SK-N-SH (cell line): Measurements from ENCODE around the gene MB21D2.

Experiments used
- CHD2 ChIP-seq: fragments of 150-350 bp; IDR thresholded peaks from 2 replicates; pipeline ENCODE4 v1.6.1; 2018; ENCODE audit warnings: low read length; ENCODE audit not compliant: partially characterized antibody
- CTCF ChIP-seq: fragments of 200-600 bp; sonication (generic); IDR thresholded peaks from 2 replicates; pipeline ENCODE4 v1.6.1; 2017; ENCODE audit warnings: antibody characterized with exemption, mild to moderate bottlenecking, moderate library complexity
- EP300 ChIP-seq, 2 experiments: IDR thresholded peaks; 2 replicates each; pipeline versions ENCODE4 v1.4.0 to v1.6.1; 2012; ENCODE audit warnings: borderline replicate concordance in 1 of 2, low read depth in 1 of 2, low read length in 1 of 2
- FOXM1 ChIP-seq: IDR thresholded peaks from 2 replicates; pipeline ENCODE4 v1.4.0; 2012; ENCODE audit warnings: low read depth, mild to moderate bottlenecking
- GATA2 ChIP-seq: sonication (generic); formaldehyde crosslinking; IDR thresholded peaks from 2 replicates; pipeline ENCODE4 v1.5.0; 2020; ENCODE audit warnings: mild to moderate bottlenecking, missing genetic modification reagents
- NFIC ChIP-seq: IDR thresholded peaks from 2 replicates; pipeline ENCODE4 v1.4.0; 2012; ENCODE audit warnings: borderline replicate concordance
- POLR2AphosphoS5 ChIP-seq: IDR thresholded peaks from 2 replicates; pipeline ENCODE4 v1.6.1; 2012; ENCODE audit warnings: low read depth, low read length
- RXRA ChIP-seq: IDR thresholded peaks from 2 replicates; pipeline ENCODE4 v1.4.0; 2012; ENCODE audit warnings: low read depth, mild to moderate bottlenecking, borderline replicate concordance
- TAF1 ChIP-seq: IDR thresholded peaks from 2 replicates; pipeline ENCODE4 v1.6.1; 2012; ENCODE audit warnings: low read depth, mild to moderate bottlenecking, low read length, moderate library complexity, borderline replicate concordance
- USF2 ChIP-seq: fragments of 150-350 bp; IDR thresholded peaks from 2 replicates; pipeline ENCODE4 v1.6.1; 2017; ENCODE audit warnings: antibody characterized with exemption, low read length, low read depth, borderline replicate concordance
- YY1 ChIP-seq: IDR thresholded peaks from 2 replicates; pipeline ENCODE4 v1.4.0; 2012; ENCODE audit warnings: low read depth, mild to moderate bottlenecking

- TF ChIP-seq CTCF = no peak
- TF ChIP-seq NFIC = no peak
- no peak for TF ChIP-seq TAF1
- no peak for TF ChIP-seq GATA2 (CRISPR knock-in tag)
- TF ChIP-seq RXRA = peak; percentile 18; the same call in 1 of the 2 replicates
- no peak for TF ChIP-seq FOXM1
- no peak for TF ChIP-seq EP300 (IDR thresholded peaks at IDR 0.05; ENCODE audit: borderline replicate concordance in 1 of 2, low read depth in 1 of 2, low read length in 1 of 2)
- TF ChIP-seq USF2 = no peak
- no peak for TF ChIP-seq POLR2AphosphoS5
- TF ChIP-seq YY1 = no peak
- TF ChIP-seq CHD2 = no peak
These were observed 48.3 kb downstream of the MB21D2 start for GRCh38 chr3:192869131-192870031.
